Right atrium auricular region (tissue), 2 donors: ENCODE measurements around the gene PPP1R14B. TPM values are rescaled to one million over a fixed set of nuclear protein-coding genes. Genes with fewer than 3 reads are reported as not detected.
A peak's percentile ranks its signal among the peaks of the same experiment; 100 is the strongest.

Source experiments
- DNase-seq: peaks from one replicate; pipeline ENCODE4 v3.0.0-alpha.2; 2019; ENCODE audit warnings: low spot score
- H3K27ac ChIP-seq, 2 donors: fragments of 200-600 bp; sonication (generic); 1 replicate in 1 of 2; 2 replicates in 1 of 2; pipeline ENCODE4 v1.5.1; 2016 to 2019
- H3K27me3 ChIP-seq, 2 donors: fragments of 200-600 bp; sonication (generic); one replicate each; pipeline versions ENCODE4 v1.5.1 to v1.6.0; 2017 to 2019
- H3K36me3 ChIP-seq: fragments of 200-600 bp; sonication (generic); one replicate; pipeline ENCODE4 v1.5.1; 2016
- H3K4me1 ChIP-seq, 2 donors: fragments of 200-600 bp; sonication (generic); one replicate each; pipeline versions ENCODE4 v1.5.1 to v1.6.0; 2017 to 2019
- H3K4me3 ChIP-seq, 2 donors: fragments of 200-600 bp; sonication (generic); 1 replicate in 1 of 2; 2 replicates in 1 of 2; pipeline ENCODE4 v1.5.1; 2017 to 2019; ENCODE audit warnings: mild to moderate bottlenecking in 1 of 2, moderate library complexity in 1 of 2
- H3K9me3 ChIP-seq, 2 donors: fragments of 200-600 bp; sonication (generic); one replicate each; pipeline ENCODE4 v1.5.1; 2019
- CTCF ChIP-seq, 2 donors: fragments of 200-600 bp; sonication (generic); IDR thresholded peaks; one replicate each; pipeline ENCODE4 v1.5.1; 2019; ENCODE audit warnings: antibody characterized with exemption in 2 of 2
- total RNA-seq, 2 donors: library from RNA; depleted of rRNA; stranded (reverse); fragments of >200 nt; gene quantifications; one replicate each; pipeline ENCODE4 v1.1.0, GENCODE V29; 2016

The PPP1R14B gene
- total RNA-seq, 2 donors from 2014 or later: 76.4 to 99.2 TPM

- DNase-seq: no peak
- H3K27me3 ChIP-seq: no peaks in the 10 kb centered on the region
- no peaks in the 10 kb centered on the region for H3K9me3 ChIP-seq
- no peak for TF ChIP-seq CTCF (IDR thresholded peaks at IDR 0.05)
- no peak overlapping the region for H3K27ac ChIP-seq
- H3K4me3 ChIP-seq: no peak overlapping the region
- H3K36me3 ChIP-seq: peaks cover 32% of the 10 kb centered on the region
- peaks cover 0 to 32% of the 10 kb centered on the region in 2 donors for H3K4me1 ChIP-seq
Observed at GRCh38 chr11:64254326-64254725, 7.6 kb upstream of the PPP1R14B start.

DNA sequence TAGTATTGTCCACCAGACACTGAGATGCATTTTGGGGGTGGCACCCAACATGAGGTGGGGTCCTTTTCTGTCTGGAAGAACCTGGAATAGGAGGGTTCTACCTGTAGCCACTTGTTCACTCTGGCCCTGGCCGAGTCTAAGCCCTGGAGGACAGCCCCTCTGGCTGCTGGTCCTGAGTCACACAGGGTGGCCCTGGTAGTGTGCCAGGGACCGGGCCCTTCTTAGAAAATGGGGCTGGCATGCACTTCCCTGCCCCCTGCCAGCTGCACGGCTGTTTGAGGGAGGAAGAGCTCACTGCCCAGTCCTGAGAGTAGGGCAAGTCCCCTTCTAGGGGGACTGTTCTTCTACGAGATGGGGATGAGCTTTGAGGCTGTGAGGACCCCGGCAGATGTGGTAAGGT, 6.7 kb upstream of the PPP1R14B start:
- Histone ChIP-seq H3K36me3 (peaks cover 23% of the 10 kb centered on the region), H3K27me3 (no peaks in the 10 kb centered on the region), H3K27ac (no peak overlapping the region), H3K4me1 (peaks cover 0 to 32% of the 10 kb centered on the region in 2 donors), H3K4me3 (no peak overlapping the region), H3K9me3 (no peaks in the 10 kb centered on the region)
- DNase-seq: no peak
- TF ChIP-seq CTCF (IDR thresholded peaks at IDR 0.05): no peak

DNA sequence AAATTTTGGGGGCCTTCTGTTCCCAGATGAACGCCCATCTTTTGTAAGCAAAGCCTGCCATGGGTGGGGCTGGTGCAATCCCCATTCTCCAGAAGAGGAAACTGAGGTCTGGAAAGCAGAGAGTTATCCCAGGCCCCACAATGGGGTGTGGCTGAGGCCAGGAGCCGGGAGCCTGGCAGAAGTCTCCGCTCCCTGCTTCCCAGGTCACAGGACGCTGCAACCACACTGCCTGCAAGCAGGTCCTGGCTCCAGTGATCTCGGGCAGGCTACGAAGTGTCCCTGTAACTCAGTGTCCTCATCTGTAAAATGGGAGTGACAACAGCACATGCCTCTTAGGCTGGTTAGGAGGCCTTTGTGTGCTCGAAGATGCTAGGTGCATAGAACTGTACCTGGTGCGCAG, 6.3 kb upstream of the PPP1R14B start:
- H3K4me1 ChIP-seq: peaks cover 0 to 33% of the 10 kb centered on the region in 2 donors
- no peak for DNase-seq
- H3K36me3 ChIP-seq: peaks cover 20% of the 10 kb centered on the region
- no peak for TF ChIP-seq CTCF (IDR thresholded peaks at IDR 0.05)
- H3K9me3 ChIP-seq: no peaks in the 10 kb centered on the region
- peak overlapping the region in 1 of 2 donors; percentile 71 for H3K27ac ChIP-seq
- peak overlapping the region in 1 of 2 donors; percentile 83 for H3K4me3 ChIP-seq
- H3K27me3 ChIP-seq: no peaks in the 10 kb centered on the region

- peak overlapping the region; percentile 77 to 83 for H3K4me3 ChIP-seq
- H3K36me3 ChIP-seq: peaks cover 20% of the 10 kb centered on the region
- peaks cover 0 to 40% of the 10 kb centered on the region in 2 donors for H3K4me1 ChIP-seq
- DNase-seq: no peak
- peak overlapping the region; percentile 63 to 71 for H3K27ac ChIP-seq
- peak in 1 of 2 donors; percentile 31 for TF ChIP-seq CTCF (IDR thresholded peaks at IDR 0.05)
- H3K27me3 ChIP-seq: no peaks in the 10 kb centered on the region
- no peaks in the 10 kb centered on the region for H3K9me3 ChIP-seq
Observed at GRCh38 chr11:64252003-64252872, 5.5 kb upstream of the PPP1R14B start.

DNA sequence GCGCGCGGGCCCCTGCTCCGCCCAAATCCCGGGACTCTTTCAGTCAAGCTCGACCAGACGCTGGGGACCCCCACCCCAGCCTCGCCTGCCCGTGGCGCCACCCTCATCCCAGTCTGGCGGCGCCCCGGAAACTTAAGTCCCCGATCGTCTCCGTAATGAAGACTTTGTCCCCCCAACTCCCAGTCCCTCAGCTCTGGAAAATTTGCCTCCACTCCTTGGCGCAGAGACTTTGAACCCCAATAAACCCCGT, 4.9 kb upstream of the PPP1R14B start:
- Histone ChIP-seq H3K9me3 (no peaks in the 10 kb centered on the region), H3K27me3 (no peaks in the 10 kb centered on the region), H3K36me3 (peaks cover 20% of the 10 kb centered on the region), H3K27ac (peak overlapping the region; percentile 63 to 71), H3K4me1 (peaks cover 0 to 44% of the 10 kb centered on the region in 2 donors), H3K4me3 (peak overlapping the region; percentile 77 to 83)
- TF ChIP-seq CTCF (IDR thresholded peaks at IDR 0.05): no peak
- no peak for DNase-seq
